HG03175 (cell line): ENCODE data around the gene ALDH3A2.
"Not testable (repeated sequence)": the region's sequence is repeated elsewhere in the genome, so short reads cannot be mapped to it uniquely, and the experiment has no call there.

Experiments
- ATAC-seq: cut with Tn5 transposase; IDR thresholded peaks from one replicate; pipeline ENCODE4 v1.9.1; 2021; ENCODE audit warnings: mild to moderate bottlenecking, moderate library complexity; ENCODE audit not compliant: unreplicated experiment

ALDH3A2 gene

GRCh38 chr17:19677736-19678379 is 29.3 kb downstream of the ALDH3A2 start:
- no peak for ATAC-seq

GRCh38 chr17:19678581-19679453 is 30.3 kb downstream of the ALDH3A2 start:
- no peak for ATAC-seq

GRCh38 chr17:19683117-19683516 is 34.6 kb downstream of the ALDH3A2 start:
- ATAC-seq: no peak

- ATAC-seq: not testable (repeated sequence)
These were observed 36.5 kb downstream of the ALDH3A2 start for GRCh38 chr17:19684909-19685580.

- no peak for ATAC-seq
These were observed 38.0 kb downstream of the ALDH3A2 start for GRCh38 chr17:19686400-19687090.

DNA sequence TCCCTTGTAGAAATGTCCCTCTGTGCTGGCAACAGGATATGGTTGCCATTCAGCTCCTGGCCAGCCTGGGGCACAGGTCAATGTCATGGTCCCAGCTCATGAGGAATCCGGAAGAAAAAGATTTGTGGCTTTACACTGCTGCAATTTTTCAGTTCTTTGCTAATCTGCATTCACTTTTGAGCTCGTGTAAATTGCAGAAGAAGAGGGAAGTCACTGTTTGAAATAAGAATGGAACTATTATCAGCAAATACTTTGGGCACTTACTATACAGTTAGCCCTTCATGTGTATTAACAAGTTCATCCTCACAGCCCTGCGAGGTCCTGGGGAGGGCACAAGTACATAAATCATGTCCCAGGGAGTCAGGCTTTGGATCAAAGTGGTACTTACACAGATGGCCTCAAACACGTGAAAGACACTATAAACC is 53.7 kb downstream of the ALDH3A2 start:
- no peak for ATAC-seq

- ATAC-seq: no peak
These were observed 54.7 kb downstream of the ALDH3A2 start for GRCh38 chr17:19703106-19703827.

GRCh38 chr17:19703828-19704613 is 55.5 kb downstream of the ALDH3A2 start:
- no peak for ATAC-seq

DNA sequence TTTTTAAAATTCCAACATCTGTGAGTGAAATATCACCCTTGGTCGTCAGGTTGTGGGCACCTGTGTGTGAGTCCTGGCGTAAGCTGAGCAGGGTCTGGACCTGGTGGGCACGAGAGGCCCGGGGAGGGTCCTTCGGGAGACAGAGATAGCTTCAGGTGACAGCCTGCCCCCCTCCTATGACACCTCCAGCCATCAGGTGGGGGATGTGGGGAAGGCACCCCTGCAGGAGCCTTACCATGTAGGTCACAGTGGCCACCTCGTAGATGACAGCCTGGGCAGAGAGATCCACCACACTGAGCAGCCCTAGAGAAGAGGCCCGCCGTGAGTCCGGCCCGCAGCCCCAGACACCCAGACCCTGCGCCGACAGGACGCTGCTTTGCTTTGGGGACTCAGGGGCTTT is 56.6 kb downstream of the ALDH3A2 start:
- ATAC-seq: no peak

GRCh38 chr17:19705771-19706770 is 57.5 kb downstream of the ALDH3A2 start:
- ATAC-seq: no peak

GRCh38 chr17:19706791-19707727 is 58.5 kb downstream of the ALDH3A2 start:
- no peak for ATAC-seq

DNA sequence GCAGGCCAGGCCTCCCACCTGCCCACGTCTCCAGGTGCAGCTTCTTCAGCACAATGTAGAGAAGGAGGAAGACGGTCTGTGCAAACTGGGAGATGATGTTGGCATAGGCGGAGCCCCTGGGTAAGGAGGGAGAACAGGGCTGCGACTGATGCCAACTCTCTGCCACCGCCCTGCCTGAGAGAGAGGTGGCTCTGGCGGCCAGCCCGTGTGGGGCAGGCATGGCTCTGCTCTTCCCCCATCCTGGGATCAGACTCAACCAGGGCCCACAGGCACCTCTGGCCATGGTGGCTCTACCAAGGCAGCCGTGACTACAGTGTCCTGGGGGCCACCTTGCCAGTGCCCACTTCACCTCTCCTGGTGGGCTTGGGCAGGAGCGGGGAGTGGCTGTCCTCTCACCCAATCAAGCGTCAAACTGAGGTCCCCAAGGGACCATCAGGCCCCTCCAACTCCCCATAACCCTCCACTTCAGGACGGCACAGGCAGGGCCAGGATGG is 59.2 kb downstream of the ALDH3A2 start:
- ATAC-seq: no peak

GRCh38 chr17:19708431-19709175 is 60.1 kb downstream of the ALDH3A2 start:
- ATAC-seq: no peak

DNA sequence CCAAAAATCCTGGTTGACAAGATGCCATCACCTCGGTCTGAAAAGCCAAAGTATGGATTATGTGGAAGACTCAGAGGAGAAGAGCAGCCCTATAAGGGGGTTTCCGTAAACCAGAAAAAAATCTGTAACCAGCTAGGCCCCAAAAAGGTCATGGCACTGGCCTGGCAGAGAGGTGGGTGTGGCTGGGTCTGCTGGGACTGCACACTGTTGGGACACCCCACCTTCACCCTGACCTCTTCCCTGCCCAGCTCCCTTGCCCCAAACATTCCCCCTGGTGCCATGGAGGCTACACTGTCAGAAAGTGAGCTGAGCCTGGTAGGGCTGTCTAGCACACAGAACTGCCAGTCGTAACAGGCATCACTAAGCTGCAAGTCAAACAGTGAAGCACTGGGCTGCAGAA is 61.3 kb downstream of the ALDH3A2 start:
- no peak for ATAC-seq

- ATAC-seq: no peak
These were observed 64.0 kb downstream of the ALDH3A2 start for GRCh38 chr17:19712436-19713004.

GRCh38 chr17:19713462-19713861 is 64.9 kb downstream of the ALDH3A2 start:
- no peak for ATAC-seq
